Measurements from ENCODE around the gene ACSS1. TPM values are rescaled to one million over a fixed set of nuclear protein-coding genes. Genes with fewer than 3 reads are reported as not detected.

Gene ACSS1
- total RNA-seq, 1 experiment from 2014 or later, result 1.5 TPM

DNA sequence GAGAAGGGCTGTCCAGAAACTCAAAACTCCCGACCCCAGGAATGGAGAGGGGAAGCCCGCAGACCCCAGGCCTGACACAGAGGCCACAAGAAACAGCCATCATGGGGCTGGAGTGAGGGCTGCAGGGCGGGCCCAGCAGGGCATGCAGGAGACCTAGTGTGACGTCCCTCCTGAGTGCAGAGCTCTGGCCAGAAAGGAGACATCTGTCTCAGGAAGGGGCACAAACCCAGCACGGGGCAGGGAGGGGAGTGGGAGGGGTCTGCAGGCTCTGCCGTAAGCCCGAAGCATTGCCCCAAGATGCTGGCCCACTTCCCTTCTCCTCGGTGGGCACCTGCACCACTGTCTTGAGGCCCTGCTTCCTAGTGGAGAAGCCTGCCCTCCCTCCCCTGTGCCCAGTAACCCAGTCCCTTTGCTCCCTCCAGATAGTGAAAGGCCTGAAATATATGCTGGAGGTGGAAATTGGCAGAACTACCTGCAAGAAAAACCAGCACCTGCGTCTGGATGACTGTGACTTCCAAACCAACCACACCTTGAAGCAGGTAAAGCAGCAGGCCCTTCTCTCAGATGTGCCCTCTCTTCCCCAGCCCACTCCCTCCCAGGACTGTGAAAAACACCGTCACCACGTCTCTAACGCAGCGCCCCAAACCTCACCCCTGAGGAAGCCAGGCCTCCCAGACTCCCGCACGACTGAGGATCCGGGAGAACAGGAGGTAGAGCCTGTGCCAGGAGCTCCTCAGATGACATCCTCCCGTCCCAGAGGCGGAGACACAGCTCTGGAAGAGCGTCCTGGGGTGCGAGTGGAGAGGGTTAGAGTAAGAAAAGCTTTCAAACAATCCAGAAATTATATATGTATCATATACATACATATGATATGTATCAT lies 99.2 kb downstream of the ACSS1 start (continued):
- no peak for TF ChIP-seq ZNF671 (CRISPR knock-in tag; IDR thresholded peaks at IDR 0.05)
- no peak for TF ChIP-seq ZNF121 (CRISPR knock-in tag; IDR thresholded peaks at IDR 0.05)
- TF ChIP-seq NFE2L1 (CRISPR knock-in tag; IDR thresholded peaks at IDR 0.05), result no peak
- TF ChIP-seq ERG (CRISPR knock-in tag; IDR thresholded peaks at IDR 0.05), result no peak
- no peak for TF ChIP-seq ARID4B (CRISPR knock-in tag; IDR thresholded peaks at IDR 0.05; ENCODE audit: borderline replicate concordance)

DNA sequence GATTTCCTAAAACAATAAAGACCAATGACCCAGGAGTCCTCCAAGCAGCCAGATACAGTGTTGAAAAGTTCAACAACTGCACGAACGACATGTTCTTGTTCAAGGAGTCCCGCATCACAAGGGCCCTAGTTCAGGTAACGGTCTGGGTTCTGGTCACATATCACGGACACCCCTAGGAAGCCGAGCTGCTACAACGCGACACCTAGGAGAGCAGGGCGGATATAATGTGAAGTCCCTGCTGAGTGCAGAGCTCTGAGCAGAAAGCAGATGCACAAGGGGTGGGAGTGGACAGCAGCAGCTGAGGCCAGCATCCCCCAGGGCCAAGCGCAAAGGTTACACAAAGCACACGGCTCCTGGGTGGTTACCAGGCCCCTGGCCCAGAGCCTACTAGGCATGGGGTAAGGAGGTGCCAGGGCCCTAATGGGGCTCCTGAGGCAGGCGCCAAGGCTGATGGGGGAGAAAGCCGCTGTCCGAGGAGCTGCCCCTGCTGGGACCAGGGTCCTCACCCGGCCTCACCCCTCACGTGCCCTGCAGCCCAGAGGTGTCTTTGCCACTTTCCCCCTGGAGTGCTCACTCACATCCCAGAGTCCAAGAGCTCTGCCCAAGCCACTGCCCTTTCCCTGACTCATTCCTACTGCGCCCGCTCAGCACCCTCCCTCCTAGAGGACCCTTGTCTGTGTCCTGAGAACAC lies 100.5 kb downstream of the ACSS1 start:
- no peak for DNase-seq (ENCODE audit: low spot score)
- no peaks in the 10 kb centered on the region for H3K9me3 Mint-ChIP-seq
- H3K4me1 Mint-ChIP-seq, result peaks cover 14% of the 10 kb centered on the region
- no peaks in the 10 kb centered on the region for H3K27me3 Mint-ChIP-seq (ENCODE audit: low read depth)
- no peak overlapping the region for H3K27ac Mint-ChIP-seq
- no peak overlapping the region for H3K4me3 Mint-ChIP-seq
- peaks cover 6% of the 10 kb centered on the region for H3K36me3 Mint-ChIP-seq
- ATAC-seq, result no peak
- ChIA-PET CTCF (no interaction called here), POLR2A (no interaction called here)
- TF ChIP-seq, protein P1, sequence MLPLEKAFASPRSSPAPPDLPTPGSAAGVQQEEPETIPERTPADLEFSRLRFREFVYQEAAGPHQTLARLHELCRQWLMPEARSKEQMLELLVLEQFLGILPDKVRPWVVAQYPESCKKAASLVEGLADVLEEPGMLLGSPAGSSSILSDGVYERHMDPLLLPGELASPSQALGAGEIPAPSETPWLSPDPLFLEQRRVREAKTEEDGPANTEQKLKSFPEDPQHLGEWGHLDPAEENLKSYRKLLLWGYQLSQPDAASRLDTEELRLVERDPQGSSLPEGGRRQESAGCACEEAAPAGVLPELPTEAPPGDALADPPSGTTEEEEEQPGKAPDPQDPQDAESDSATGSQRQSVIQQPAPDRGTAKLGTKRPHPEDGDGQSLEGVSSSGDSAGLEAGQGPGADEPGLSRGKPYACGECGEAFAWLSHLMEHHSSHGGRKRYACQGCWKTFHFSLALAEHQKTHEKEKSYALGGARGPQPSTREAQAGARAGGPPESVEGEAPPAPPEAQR (CRISPR knock-in tag; IDR thresholded peaks at IDR 0.05), result no peak
- TF ChIP-seq CREM (CRISPR knock-in tag; IDR thresholded peaks at IDR 0.05), result no peak
- TF ChIP-seq, protein P2, sequence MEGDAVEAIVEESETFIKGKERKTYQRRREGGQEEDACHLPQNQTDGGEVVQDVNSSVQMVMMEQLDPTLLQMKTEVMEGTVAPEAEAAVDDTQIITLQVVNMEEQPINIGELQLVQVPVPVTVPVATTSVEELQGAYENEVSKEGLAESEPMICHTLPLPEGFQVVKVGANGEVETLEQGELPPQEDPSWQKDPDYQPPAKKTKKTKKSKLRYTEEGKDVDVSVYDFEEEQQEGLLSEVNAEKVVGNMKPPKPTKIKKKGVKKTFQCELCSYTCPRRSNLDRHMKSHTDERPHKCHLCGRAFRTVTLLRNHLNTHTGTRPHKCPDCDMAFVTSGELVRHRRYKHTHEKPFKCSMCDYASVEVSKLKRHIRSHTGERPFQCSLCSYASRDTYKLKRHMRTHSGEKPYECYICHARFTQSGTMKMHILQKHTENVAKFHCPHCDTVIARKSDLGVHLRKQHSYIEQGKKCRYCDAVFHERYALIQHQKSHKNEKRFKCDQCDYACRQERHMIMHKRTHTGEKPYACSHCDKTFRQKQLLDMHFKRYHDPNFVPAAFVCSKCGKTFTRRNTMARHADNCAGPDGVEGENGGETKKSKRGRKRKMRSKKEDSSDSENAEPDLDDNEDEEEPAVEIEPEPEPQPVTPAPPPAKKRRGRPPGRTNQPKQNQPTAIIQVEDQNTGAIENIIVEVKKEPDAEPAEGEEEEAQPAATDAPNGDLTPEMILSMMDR (IDR thresholded peaks at IDR 0.05), result no peak
- TF ChIP-seq ZBTB21 (CRISPR knock-in tag; IDR thresholded peaks at IDR 0.05; ENCODE audit: borderline replicate concordance), result no peak
- no peak for TF ChIP-seq PRRX2 (CRISPR knock-in tag; IDR thresholded peaks at IDR 0.05)
- TF ChIP-seq, protein P3, sequence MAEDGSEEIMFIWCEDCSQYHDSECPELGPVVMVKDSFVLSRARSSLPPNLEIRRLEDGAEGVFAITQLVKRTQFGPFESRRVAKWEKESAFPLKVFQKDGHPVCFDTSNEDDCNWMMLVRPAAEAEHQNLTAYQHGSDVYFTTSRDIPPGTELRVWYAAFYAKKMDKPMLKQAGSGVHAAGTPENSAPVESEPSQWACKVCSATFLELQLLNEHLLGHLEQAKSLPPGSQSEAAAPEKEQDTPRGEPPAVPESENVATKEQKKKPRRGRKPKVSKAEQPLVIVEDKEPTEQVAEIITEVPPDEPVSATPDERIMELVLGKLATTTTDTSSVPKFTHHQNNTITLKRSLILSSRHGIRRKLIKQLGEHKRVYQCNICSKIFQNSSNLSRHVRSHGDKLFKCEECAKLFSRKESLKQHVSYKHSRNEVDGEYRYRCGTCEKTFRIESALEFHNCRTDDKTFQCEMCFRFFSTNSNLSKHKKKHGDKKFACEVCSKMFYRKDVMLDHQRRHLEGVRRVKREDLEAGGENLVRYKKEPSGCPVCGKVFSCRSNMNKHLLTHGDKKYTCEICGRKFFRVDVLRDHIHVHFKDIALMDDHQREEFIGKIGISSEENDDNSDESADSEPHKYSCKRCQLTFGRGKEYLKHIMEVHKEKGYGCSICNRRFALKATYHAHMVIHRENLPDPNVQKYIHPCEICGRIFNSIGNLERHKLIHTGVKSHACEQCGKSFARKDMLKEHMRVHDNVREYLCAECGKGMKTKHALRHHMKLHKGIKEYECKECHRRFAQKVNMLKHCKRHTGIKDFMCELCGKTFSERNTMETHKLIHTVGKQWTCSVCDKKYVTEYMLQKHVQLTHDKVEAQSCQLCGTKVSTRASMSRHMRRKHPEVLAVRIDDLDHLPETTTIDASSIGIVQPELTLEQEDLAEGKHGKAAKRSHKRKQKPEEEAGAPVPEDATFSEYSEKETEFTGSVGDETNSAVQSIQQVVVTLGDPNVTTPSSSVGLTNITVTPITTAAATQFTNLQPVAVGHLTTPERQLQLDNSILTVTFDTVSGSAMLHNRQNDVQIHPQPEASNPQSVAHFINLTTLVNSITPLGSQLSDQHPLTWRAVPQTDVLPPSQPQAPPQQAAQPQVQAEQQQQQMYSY (CRISPR knock-in tag; IDR thresholded peaks at IDR 0.05), result no peak
- TF ChIP-seq RELA (CRISPR knock-in tag; IDR thresholded peaks at IDR 0.05; ENCODE audit: borderline replicate concordance), result no peak
- no peak for TF ChIP-seq ZNF232 (CRISPR knock-in tag; IDR thresholded peaks at IDR 0.05)
- TF ChIP-seq E2F5 (CRISPR knock-in tag; IDR thresholded peaks at IDR 0.05), result no peak
- TF ChIP-seq, protein P4, sequence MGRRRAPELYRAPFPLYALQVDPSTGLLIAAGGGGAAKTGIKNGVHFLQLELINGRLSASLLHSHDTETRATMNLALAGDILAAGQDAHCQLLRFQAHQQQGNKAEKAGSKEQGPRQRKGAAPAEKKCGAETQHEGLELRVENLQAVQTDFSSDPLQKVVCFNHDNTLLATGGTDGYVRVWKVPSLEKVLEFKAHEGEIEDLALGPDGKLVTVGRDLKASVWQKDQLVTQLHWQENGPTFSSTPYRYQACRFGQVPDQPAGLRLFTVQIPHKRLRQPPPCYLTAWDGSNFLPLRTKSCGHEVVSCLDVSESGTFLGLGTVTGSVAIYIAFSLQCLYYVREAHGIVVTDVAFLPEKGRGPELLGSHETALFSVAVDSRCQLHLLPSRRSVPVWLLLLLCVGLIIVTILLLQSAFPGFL (CRISPR knock-in tag; IDR thresholded peaks at IDR 0.05; ENCODE audit: borderline replicate concordance), result no peak

All from WTC11 (cell line).